ENCODE measurements around the gene AP1B1. TPM values are rescaled to one million over a fixed set of nuclear protein-coding genes. Genes with fewer than 3 reads are reported as not detected.
"Not testable (repeated sequence)": the region's sequence is repeated elsewhere in the genome, so short reads cannot be mapped to it uniquely, and the experiment has no call there.

Gene AP1B1
- total RNA-seq, 1 donor from 2014 or later = 132 TPM

- intact Hi-C loops (cut with micrococcal nuclease) = no loop called here
Observed at GRCh38 chr22:29359469-29359868, 28.9 kb downstream of the AP1B1 start.

GRCh38 chr22:29357193-29357890, 31.0 kb downstream of the AP1B1 start:
- intact Hi-C loops (cut with micrococcal nuclease); H3K4me1 Mint-ChIP-seq; H3K27me3 Mint-ChIP-seq; ATAC-seq (ENCODE audit: low read depth); H3K27ac Mint-ChIP-seq; CTCF ChIA-PET; POLR2A ChIA-PET; DNase-seq; H3K9me3 Mint-ChIP-seq; H3K4me3 Mint-ChIP-seq: not testable (repeated sequence)
- peaks cover 85% of the 10 kb centered on the region for H3K36me3 Mint-ChIP-seq (ENCODE audit: low read depth)

More at GRCh38 chr22:29359469-29359868, 28.9 kb downstream of the AP1B1 start:
- no peak for TF ChIP-seq CTCF (IDR thresholded peaks at IDR 0.05)
- no peak for ATAC-seq (ENCODE audit: low read depth)
- ChIA-PET POLR2A (no interaction called here), CTCF (no interaction called here)
- Mint-ChIP-seq H3K4me3 (no peak overlapping the region), H3K36me3 (ENCODE audit: low read depth) (peaks cover 72% of the 10 kb centered on the region), H3K4me1 (peaks cover 19% of the 10 kb centered on the region), H3K27ac (peak overlapping the region; percentile 24), H3K9me3 (no peaks in the 10 kb centered on the region), H3K27me3 (no peaks in the 10 kb centered on the region)
- no peak for DNase-seq

- peaks cover 89% of the 10 kb centered on the region for H3K36me3 Mint-ChIP-seq (ENCODE audit: low read depth)
- no peak overlapping the region for H3K27ac Mint-ChIP-seq
- no peaks in the 10 kb centered on the region for H3K27me3 Mint-ChIP-seq
- ATAC-seq (ENCODE audit: low read depth) (no peak), DNase-seq (no peak)
- no peak overlapping the region for H3K4me3 Mint-ChIP-seq
- no peaks in the 10 kb centered on the region for H3K9me3 Mint-ChIP-seq
- ChIA-PET CTCF (no interaction called here), POLR2A (no interaction called here)
- intact Hi-C loops (cut with micrococcal nuclease) = no loop called here
- H3K4me1 Mint-ChIP-seq = no peaks in the 10 kb centered on the region
- no peak for TF ChIP-seq CTCF (IDR thresholded peaks at IDR 0.05)
Observed at GRCh38 chr22:29353860-29354259, 34.5 kb downstream of the AP1B1 start.

- no peak overlapping the region for H3K27ac Mint-ChIP-seq
- ATAC-seq (ENCODE audit: low read depth) (no peak), DNase-seq (no peak)
- no peak overlapping the region for H3K4me3 Mint-ChIP-seq
- CTCF ChIA-PET = no interaction called here
- intact Hi-C loops (cut with micrococcal nuclease) = no loop called here
- H3K4me1 Mint-ChIP-seq = no peaks in the 10 kb centered on the region
- no peaks in the 10 kb centered on the region for H3K27me3 Mint-ChIP-seq
- POLR2A ChIA-PET = no interaction called here
- TF ChIP-seq CTCF (IDR thresholded peaks at IDR 0.05) = no peak
- peaks cover 89% of the 10 kb centered on the region for H3K36me3 Mint-ChIP-seq (ENCODE audit: low read depth)
- H3K9me3 Mint-ChIP-seq = no peaks in the 10 kb centered on the region
Observed at GRCh38 chr22:29353286-29353685, 35.1 kb downstream of the AP1B1 start.

GRCh38 chr22:29352778-29353177, 35.6 kb downstream of the AP1B1 start:
- ATAC-seq (ENCODE audit: low read depth) = no peak
- TF ChIP-seq CTCF (IDR thresholded peaks at IDR 0.05) = no peak
- ChIA-PET CTCF (no interaction called here), POLR2A (no interaction called here)
- Mint-ChIP-seq H3K4me1 (no peaks in the 10 kb centered on the region), H3K4me3 (no peak overlapping the region), H3K27ac (no peak overlapping the region), H3K9me3 (no peaks in the 10 kb centered on the region), H3K36me3 (ENCODE audit: low read depth) (peaks cover 90% of the 10 kb centered on the region), H3K27me3 (no peaks in the 10 kb centered on the region)
- intact Hi-C loops (cut with micrococcal nuclease) = no loop called here
- no peak for DNase-seq

- no peak for DNase-seq
- Mint-ChIP-seq H3K27ac (no peak overlapping the region), H3K4me1 (no peaks in the 10 kb centered on the region), H3K27me3 (no peaks in the 10 kb centered on the region), H3K4me3 (no peak overlapping the region), H3K9me3 (no peaks in the 10 kb centered on the region), H3K36me3 (ENCODE audit: low read depth) (peaks cover 96% of the 10 kb centered on the region)
- intact Hi-C loops (cut with micrococcal nuclease) = no loop called here
- POLR2A ChIA-PET = no interaction called here
- ATAC-seq (ENCODE audit: low read depth) = no peak
- TF ChIP-seq CTCF (IDR thresholded peaks at IDR 0.05) = no peak
- CTCF ChIA-PET = no interaction called here
Observed at GRCh38 chr22:29351891-29352290, 36.5 kb downstream of the AP1B1 start.

Measured in activated B cell treated with CpG ODN at 0.5 μM for 24 hours (primary cell).